ENCODE data around the gene CSRP1.
A peak's percentile ranks its signal among the peaks of the same experiment; 100 is the strongest.
"Not testable (repeated sequence)": the region's sequence is repeated elsewhere in the genome, so short reads cannot be mapped to it uniquely, and the experiment has no call there.

CSRP1 gene

GRCh38 chr1:201476670-201477344 lies 30.1 kb downstream of the CSRP1 start:
- no peak for DNase-seq

- DNase-seq, result no peak
Measured at GRCh38 chr1:201475915-201476669, 30.8 kb downstream of the CSRP1 start.

GRCh38 chr1:201475130-201475529 lies 31.8 kb downstream of the CSRP1 start:
- DNase-seq, result peak; percentile 77

- DNase-seq, result no peak
Measured at GRCh38 chr1:201473296-201473695, 33.6 kb downstream of the CSRP1 start.

- DNase-seq, result not testable (repeated sequence)
Measured at GRCh38 chr1:201472321-201472720, 34.6 kb downstream of the CSRP1 start.

GRCh38 chr1:201471772-201472171 lies 35.2 kb downstream of the CSRP1 start:
- peak; percentile 86 for DNase-seq

GRCh38 chr1:201470581-201470980 lies 36.3 kb downstream of the CSRP1 start:
- DNase-seq, result no peak

- no peak for DNase-seq
Measured at GRCh38 chr1:201469645-201470074, 37.3 kb downstream of the CSRP1 start.

- DNase-seq, result peak; percentile 93
Measured at GRCh38 chr1:201468844-201469644, 37.9 kb downstream of the CSRP1 start, which contains the start of gene PHLDA3. Gene PHLDA3, minus strand, starts transcription at chr1:201469188. Its CDS starts 402 bp downstream, at chr1:201468786.

GRCh38 chr1:201468501-201468843 lies 38.5 kb downstream of the CSRP1 start:
- DNase-seq, result no peak

- DNase-seq, result peak; percentile 43
Measured at GRCh38 chr1:201466492-201466891, 40.4 kb downstream of the CSRP1 start.

- no peak for DNase-seq
Measured at GRCh38 chr1:201465698-201466290, 41.1 kb downstream of the CSRP1 start.

GRCh38 chr1:201463071-201463552 lies 43.8 kb downstream of the CSRP1 start:
- no peak for DNase-seq

- peak; percentile 98 for DNase-seq
Measured at GRCh38 chr1:201461645-201462441, 45.1 kb downstream of the CSRP1 start.

- DNase-seq, result peak; percentile 98
Measured at GRCh38 chr1:201460814-201461644, 45.9 kb downstream of the CSRP1 start.

- DNase-seq, result no peak
Measured at GRCh38 chr1:201459775-201460174, 47.1 kb downstream of the CSRP1 start.

GRCh38 chr1:201459052-201459451 lies 47.9 kb downstream of the CSRP1 start:
- no peak for DNase-seq

- DNase-seq, result no peak
Measured at GRCh38 chr1:201457508-201457960, 49.4 kb downstream of the CSRP1 start.

GRCh38 chr1:201456499-201457309 lies 50.2 kb downstream of the CSRP1 start:
- DNase-seq, result peak; percentile 97

- no peak for DNase-seq
Measured at GRCh38 chr1:201455098-201455497, 51.8 kb downstream of the CSRP1 start.
